Stomach (tissue), 4 donors: Measurements from ENCODE around the gene HOXD10.

Experiments
- CTCF ChIP-seq, 7 experiments: fragments of 450-650 bp in 4 of 7; fragments of 200-600 bp in 3 of 7; sonication (generic) in 3 of 7; IDR thresholded peaks; one replicate each; pipeline ENCODE4 v1.5.1; 2016 to 2019; ENCODE audit warnings: antibody characterized with exemption in 7 of 7, control low read depth in 2 of 7, mild to moderate bottlenecking in 1 of 7
- POLR2AphosphoS5 ChIP-seq, 3 donors: sonication (generic); formaldehyde crosslinking; IDR thresholded peaks; one replicate each; pipeline ENCODE4 v1.6.1; 2016; ENCODE audit warnings: antibody characterized with exemption in 3 of 3

GRCh38 chr2:176083796-176084261 is 32.7 kb upstream of the HOXD10 start, which contains the start of gene EVX2:
- TF ChIP-seq CTCF (IDR thresholded peaks at IDR 0.05) (no peak), POLR2AphosphoS5 (IDR thresholded peaks at IDR 0.05) (no peak)
